SU-DHL-6 (cell line): ENCODE measurements around the gene SMURF2.

Experiments used
- CTCF ChIP-seq: fragments of 200-600 bp; sonication (generic); IDR thresholded peaks from one replicate; pipeline ENCODE4 v1.5.1; 2017; ENCODE audit warnings: antibody characterized with exemption, mild to moderate bottlenecking, low read length, moderate library complexity; ENCODE audit not compliant: insufficient read depth, poor library complexity, severe bottlenecking
- EZH2phosphoT487 ChIP-seq: fragments of 200-600 bp; sonication (generic), shearing (Covaris generic); conservative IDR thresholded peaks from 2 replicates; pipeline ENCODE4 v1.6.1; 2018; ENCODE audit warnings: mild to moderate bottlenecking, antibody characterized with exemption, low read length, moderate library complexity, mixed read lengths

- TF ChIP-seq EZH2phosphoT487 (no peak), CTCF (no peak)
These were observed 45.0 kb upstream of the SMURF2 start for GRCh38 chr17:64707050-64707591.
